IMR-90 (cell line): ENCODE results near the gene MCM8. TPM values are rescaled to one million over a fixed set of nuclear protein-coding genes. Genes with fewer than 3 reads are reported as not detected.

Experiments used
- ATAC-seq: fragments of 200-7000 bp; cut with Tn5 transposase; 2 replicates; pipeline ENCODE4 v1.9.1; 2020; ENCODE audit warnings: low read depth, mild to moderate bottlenecking, moderate library complexity
- BruUV-seq: library from RNA; stranded (reverse); fragments of 400-500 nt; replicated peaks from 2 replicates; lab custom pipeline; 2021; lab: Mats Ljungman, UMichigan
- CTCF ChIA-PET: fragments of 300-600 bp; formaldehyde crosslinking; extraction: SDS; loops from one replicate; lab custom pipeline; 2021; ENCODE audit warnings: antibody characterized with exemption; lab: Yijun Ruan, JAX
- POLR2A ChIA-PET: fragments of 300-600 bp; sonication (Branson Sonifier 250); formaldehyde crosslinking; loops from one replicate; lab custom pipeline; 2022; ENCODE audit warnings: antibody characterized with exemption; ENCODE audit not compliant: unreplicated experiment; lab: Charles Lee
- DNase-seq: peaks from one replicate; pipeline ENCODE4 v3.0.0; 2013
- H2AFZ ChIP-seq: replicated peaks from 2 replicates; pipeline ENCODE3; 2013; ENCODE audit warnings: low read length, mild to moderate bottlenecking; ENCODE audit not compliant: poor library complexity
- H2AK5ac ChIP-seq: 2 replicates; pipeline ENCODE4 v1.6.1; 2013; ENCODE audit warnings: low read depth, low read length, inconsistent platforms
- H2AK9ac ChIP-seq: replicated peaks from 2 replicates; pipeline ENCODE3; 2013; ENCODE audit warnings: mild to moderate bottlenecking, low read depth, low read length, moderate library complexity; ENCODE audit not compliant: poor library complexity
- H2BK120ac ChIP-seq: 2 replicates; pipeline ENCODE4 v1.6.1; 2013; ENCODE audit warnings: low read depth, low read length, inconsistent platforms
- H2BK15ac ChIP-seq: 3 replicates; pipeline ENCODE4 v1.6.1; 2013; ENCODE audit warnings: low read depth, low read length, inconsistent platforms
- H2BK20ac ChIP-seq: 2 replicates; pipeline ENCODE4 v1.6.1; 2013; ENCODE audit warnings: low read depth, mild to moderate bottlenecking, inconsistent platforms, low read length, moderate library complexity
- H2BK5ac ChIP-seq: 2 replicates; pipeline ENCODE4 v1.6.1; 2013; ENCODE audit warnings: mild to moderate bottlenecking, low read depth, low read length, inconsistent platforms; ENCODE audit not compliant: poor library complexity, severe bottlenecking
- H3K14ac ChIP-seq: replicated peaks from 2 replicates; pipeline ENCODE4 v1.6.1; 2013; ENCODE audit warnings: low read depth, low read length, inconsistent platforms
- H3K18ac ChIP-seq: 2 replicates; pipeline ENCODE4 v1.6.1; 2013; ENCODE audit warnings: low read depth, low read length, control low read depth
- H3K23ac ChIP-seq: 2 replicates; pipeline ENCODE4 v1.6.1; 2013; ENCODE audit warnings: low read depth, low read length, inconsistent platforms
- H3K27ac ChIP-seq: 2 replicates; pipeline ENCODE4 v1.5.1; 2013; ENCODE audit warnings: mild to moderate bottlenecking, control low read depth, low read length; ENCODE audit not compliant: insufficient read depth
- H3K27me3 ChIP-seq: 2 replicates; pipeline ENCODE4 v1.6.1; 2013; ENCODE audit warnings: low read length; ENCODE audit not compliant: control insufficient read depth, insufficient read depth
- H3K36me3 ChIP-seq: 2 replicates; pipeline ENCODE4 v1.6.1; 2013; ENCODE audit warnings: low read length, mixed read lengths; ENCODE audit not compliant: control insufficient read depth, insufficient read depth
- H3K4ac ChIP-seq: 2 replicates; pipeline ENCODE4 v1.6.1; 2013; ENCODE audit warnings: low read depth, low read length, inconsistent platforms
- H3K4me1 ChIP-seq: 2 replicates; pipeline ENCODE4 v1.6.1; 2013; ENCODE audit warnings: low read length, mixed read lengths; ENCODE audit not compliant: control insufficient read depth, insufficient read depth
- H3K4me2 ChIP-seq: 2 replicates; pipeline ENCODE4 v1.6.1; 2013; ENCODE audit warnings: low read depth, mild to moderate bottlenecking, control low read depth, low read length, moderate library complexity
- H3K4me3 ChIP-seq: 2 replicates; pipeline ENCODE4 v1.5.1; 2013; ENCODE audit warnings: low read depth, mild to moderate bottlenecking, control low read depth, low read length, moderate library complexity; ENCODE audit not compliant: insufficient read depth
- H3K56ac ChIP-seq: 2 replicates; pipeline ENCODE4 v1.6.1; 2013; ENCODE audit warnings: low read length, inconsistent platforms; ENCODE audit not compliant: insufficient read depth; ENCODE audit errors: extremely low read depth
- H3K79me1 ChIP-seq, 2 experiments: 2 replicates each; pipeline ENCODE4 v1.6.1; 2013; ENCODE audit warnings: low read length in 2 of 2, inconsistent platforms in 1 of 2, low read depth in 1 of 2
- H3K9ac ChIP-seq: 2 replicates; pipeline ENCODE4 v1.6.1; 2013; ENCODE audit warnings: low read depth, low read length, control low read depth
- H3K9me1 ChIP-seq: 2 replicates; pipeline ENCODE4 v1.6.1; 2013; ENCODE audit warnings: low read length, inconsistent platforms; ENCODE audit not compliant: insufficient read depth
- H3K9me3 ChIP-seq: 2 replicates; pipeline ENCODE4 v1.6.1; 2013; ENCODE audit warnings: low read length; ENCODE audit not compliant: control insufficient read depth, insufficient read depth
- H4K20me1 ChIP-seq: 2 replicates; pipeline ENCODE4 v1.6.1; 2013; ENCODE audit warnings: low read length, inconsistent platforms; ENCODE audit not compliant: insufficient read depth
- H4K5ac ChIP-seq: 2 replicates; pipeline ENCODE4 v1.6.1; 2013; ENCODE audit warnings: mild to moderate bottlenecking, low read depth, low read length, control low read depth
- H4K8ac ChIP-seq, 2 experiments: 2 replicates each; pipeline ENCODE4 v1.6.1; 2013; ENCODE audit warnings: low read depth in 2 of 2, low read length in 2 of 2, control low read depth in 1 of 2, inconsistent platforms in 1 of 2
- H4K91ac ChIP-seq: 2 replicates; pipeline ENCODE4 v1.6.1; 2013; ENCODE audit warnings: low read depth, low read length, inconsistent platforms; ENCODE audit not compliant: insufficient read depth
- BHLHE40 ChIP-seq: fragments of 150-350 bp; IDR thresholded peaks from 2 replicates; pipeline ENCODE4 v1.6.1; 2016; ENCODE audit warnings: mild to moderate bottlenecking, low read depth, low read length
- CEBPB ChIP-seq: IDR thresholded peaks from 2 replicates; pipeline ENCODE4 v1.6.1; 2012; ENCODE audit warnings: low read depth, low read length, improper control_type of control experiment
- FOS ChIP-seq: fragments of 150-350 bp; IDR thresholded peaks from 2 replicates; pipeline ENCODE4 v1.6.1; 2016; ENCODE audit warnings: low read depth, low read length
- MAFK ChIP-seq: IDR thresholded peaks from 2 replicates; pipeline ENCODE4 v1.6.1; 2012; ENCODE audit warnings: low read depth, low read length, improper control_type of control experiment
- MXI1 ChIP-seq: IDR thresholded peaks from 2 replicates; pipeline ENCODE4 v1.6.1; 2012; ENCODE audit warnings: low read depth, mild to moderate bottlenecking, low read length, moderate library complexity, borderline replicate concordance
- RAD21 ChIP-seq: IDR thresholded peaks from 2 replicates; pipeline ENCODE4 v1.6.1; 2012; ENCODE audit warnings: low read length, improper control_type of control experiment
- RCOR1 ChIP-seq: IDR thresholded peaks from 2 replicates; pipeline ENCODE4 v1.6.1; 2012; ENCODE audit warnings: mild to moderate bottlenecking, low read length, improper control_type of control experiment; ENCODE audit not compliant: insufficient replicate concordance
- RFX5 ChIP-seq: IDR thresholded peaks from 2 replicates; pipeline ENCODE4 v1.8.0; 2012; ENCODE audit warnings: low read depth, mild to moderate bottlenecking, low read length, moderate library complexity
- WGBS, 2 experiments: methylation state at CpG; one replicate each; pipeline versions ENCODE4 v1.1.5 to v1.1.7; 2013; ENCODE audit warnings: missing lambda C conversion rate in 2 of 2; ENCODE audit not compliant: insufficient read length in 1 of 2; ENCODE audit errors: extremely low coverage in 2 of 2; 5-methylcytosine and 5-hydroxymethylcytosine counted together
- dilution Hi-C: fragments of 300-500 bp; cut with HindIII; formaldehyde crosslinking; loops from one replicate; pipeline ENCODE4 v1.14.3; 2018; ENCODE audit warnings: low sequenced_read_pairs; ENCODE audit not compliant: unreplicated experiment
- in situ Hi-C: fragments of 300-500 bp; cut with MboI; formaldehyde crosslinking; loops from 3 replicates; pipeline ENCODE4 v1.14.3; 2019; ENCODE audit warnings: low sequenced_read_pairs, inconsistent platforms, mixed read lengths
- intact Hi-C: fragments of 100-400 bp; cut with micrococcal nuclease; formaldehyde crosslinking; loops from 2 replicates; pipeline ENCODE4 v1.10.0; 2022
- polyA plus RNA-seq, 3 experiments: library from polyadenylated mRNA; depleted of rRNA; stranded (reverse); fragments of >200 nt; gene quantifications; 2 replicates each; pipeline ENCODE4 v1.2.3, GENCODE V29; 2012; ENCODE audit warnings: low replicate concordance in 1 of 3
- total RNA-seq: library from RNA; depleted of rRNA; stranded (reverse); fragments of >200 nt; gene quantifications from 2 replicates; pipeline ENCODE4 v1.2.3, GENCODE V29; 2012
- TF ChIP-seq, protein P1 (sequence below): conservative IDR thresholded peaks from 2 replicates; pipeline ENCODE4 v1.5.1; 2012; ENCODE audit warnings: mild to moderate bottlenecking, low read depth, low read length, improper control_type of control experiment
- TF ChIP-seq, protein P2 (sequence below): fragments of 150-350 bp; IDR thresholded peaks from 2 replicates; pipeline ENCODE4 v1.6.1; 2017; ENCODE audit warnings: mild to moderate bottlenecking, antibody characterized with exemption, low read length, low read depth
- TF ChIP-seq, protein P3 (sequence below): fragments of 150-350 bp; IDR thresholded peaks from 2 replicates; pipeline ENCODE4 v1.6.1; 2016; ENCODE audit warnings: low read depth, mild to moderate bottlenecking, low read length, moderate library complexity, borderline replicate concordance

Gene MCM8
- total and polyA plus RNA-seq, 2 of the 4 experiments (the other 2 are of a cell fraction): 4.2 to 11.5 TPM

DNA sequence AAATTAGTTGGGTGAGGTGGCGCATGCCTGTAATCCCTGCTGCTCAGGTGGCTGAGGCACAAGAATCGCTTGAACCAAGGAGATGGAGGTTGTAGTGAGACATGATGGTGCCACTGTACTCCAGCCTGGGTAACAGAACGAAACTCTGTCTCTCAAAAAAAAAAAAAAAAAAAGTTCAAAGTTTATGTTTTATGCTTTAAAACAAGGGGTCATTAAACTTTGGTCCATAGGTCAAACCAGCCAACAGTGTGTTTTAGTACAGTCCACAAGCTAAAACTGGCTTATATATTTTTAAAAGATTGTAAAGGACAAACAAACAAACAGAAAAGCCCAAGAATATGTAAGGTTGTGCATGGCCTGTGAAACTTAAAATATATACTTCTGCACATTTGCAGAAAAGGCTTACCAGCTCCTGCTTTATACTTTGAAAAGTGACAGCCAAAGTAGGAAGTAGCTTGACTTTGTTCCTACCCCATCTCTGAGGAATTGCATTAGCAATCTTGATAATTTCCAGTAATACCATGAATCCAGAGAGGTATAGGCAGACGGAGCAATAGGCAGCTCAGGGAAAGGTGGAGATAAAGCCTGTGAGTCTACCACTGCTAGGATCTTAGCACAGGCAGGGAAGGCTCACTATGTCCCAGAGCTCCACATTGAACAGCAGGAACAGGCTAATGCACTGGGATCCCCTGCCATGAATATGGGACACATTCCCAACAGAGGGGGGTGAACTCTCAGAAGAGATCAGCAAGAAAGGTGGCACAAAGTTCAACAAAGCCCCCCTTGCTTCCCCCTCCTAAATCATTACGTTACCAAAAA, 30.5 kb downstream of the MCM8 start:
- Histone ChIP-seq H4K8ac (no peak overlapping the region), H4K20me1 (no peaks in the 10 kb centered on the region), H3K9me1 (no peaks in the 10 kb centered on the region), H2BK15ac (no peak overlapping the region), H3K9ac (no peak overlapping the region), H2AK5ac (no peak overlapping the region), H2BK5ac (no peak overlapping the region), H4K5ac (no peak overlapping the region), H4K91ac (no peak overlapping the region), H3K14ac (no peak overlapping the region), H2AFZ (no peak overlapping the region), H3K4me3 (no peak overlapping the region), H3K4me1 (no peaks in the 10 kb centered on the region), H2AK9ac (no peak overlapping the region), H3K23ac (no peak overlapping the region), H3K27ac (no peak overlapping the region), H2BK20ac (no peak overlapping the region), H3K9me3 (no peaks in the 10 kb centered on the region), H3K4ac (no peak overlapping the region), H3K4me2 (no peak overlapping the region), H3K79me1 (no peaks in the 10 kb centered on the region), H3K56ac (no peak overlapping the region), H2BK120ac (no peak overlapping the region), H3K36me3 (peaks cover 4% of the 10 kb centered on the region; the same call in 1 of the 2 replicates), H3K27me3 (no peaks in the 10 kb centered on the region), H3K18ac (no peak overlapping the region)
- CTCF ChIA-PET: interaction anchor here (1.4 kb wide), 1 partner anchor 13 kb away, joined by 3 read pairs; no protein-coding TSS in a partner anchor
- intact Hi-C loops (no loop called here), dilution Hi-C loops (no loop called here), in situ Hi-C loops (no loop called here)
- ATAC-seq (no peak), DNase-seq (no peak)
- no TSS peak for BruUV-seq
- POLR2A ChIA-PET: no interaction called here
- no CpG with 5 or more reads among the region's 5 CpGs for WGBS, 2 experiments
- TF ChIP-seq RFX5: no peak
- no peak for TF ChIP-seq MXI1
- TF ChIP-seq, protein P1, sequence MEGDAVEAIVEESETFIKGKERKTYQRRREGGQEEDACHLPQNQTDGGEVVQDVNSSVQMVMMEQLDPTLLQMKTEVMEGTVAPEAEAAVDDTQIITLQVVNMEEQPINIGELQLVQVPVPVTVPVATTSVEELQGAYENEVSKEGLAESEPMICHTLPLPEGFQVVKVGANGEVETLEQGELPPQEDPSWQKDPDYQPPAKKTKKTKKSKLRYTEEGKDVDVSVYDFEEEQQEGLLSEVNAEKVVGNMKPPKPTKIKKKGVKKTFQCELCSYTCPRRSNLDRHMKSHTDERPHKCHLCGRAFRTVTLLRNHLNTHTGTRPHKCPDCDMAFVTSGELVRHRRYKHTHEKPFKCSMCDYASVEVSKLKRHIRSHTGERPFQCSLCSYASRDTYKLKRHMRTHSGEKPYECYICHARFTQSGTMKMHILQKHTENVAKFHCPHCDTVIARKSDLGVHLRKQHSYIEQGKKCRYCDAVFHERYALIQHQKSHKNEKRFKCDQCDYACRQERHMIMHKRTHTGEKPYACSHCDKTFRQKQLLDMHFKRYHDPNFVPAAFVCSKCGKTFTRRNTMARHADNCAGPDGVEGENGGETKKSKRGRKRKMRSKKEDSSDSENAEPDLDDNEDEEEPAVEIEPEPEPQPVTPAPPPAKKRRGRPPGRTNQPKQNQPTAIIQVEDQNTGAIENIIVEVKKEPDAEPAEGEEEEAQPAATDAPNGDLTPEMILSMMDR: no peak
- no peak for TF ChIP-seq MAFK
- TF ChIP-seq RAD21: no peak
- TF ChIP-seq CEBPB: no peak
- TF ChIP-seq BHLHE40: no peak
- no peak for TF ChIP-seq RCOR1
- TF ChIP-seq, protein P2, sequence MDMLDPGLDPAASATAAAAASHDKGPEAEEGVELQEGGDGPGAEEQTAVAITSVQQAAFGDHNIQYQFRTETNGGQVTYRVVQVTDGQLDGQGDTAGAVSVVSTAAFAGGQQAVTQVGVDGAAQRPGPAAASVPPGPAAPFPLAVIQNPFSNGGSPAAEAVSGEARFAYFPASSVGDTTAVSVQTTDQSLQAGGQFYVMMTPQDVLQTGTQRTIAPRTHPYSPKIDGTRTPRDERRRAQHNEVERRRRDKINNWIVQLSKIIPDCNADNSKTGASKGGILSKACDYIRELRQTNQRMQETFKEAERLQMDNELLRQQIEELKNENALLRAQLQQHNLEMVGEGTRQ: no peak
- TF ChIP-seq, protein P3, sequence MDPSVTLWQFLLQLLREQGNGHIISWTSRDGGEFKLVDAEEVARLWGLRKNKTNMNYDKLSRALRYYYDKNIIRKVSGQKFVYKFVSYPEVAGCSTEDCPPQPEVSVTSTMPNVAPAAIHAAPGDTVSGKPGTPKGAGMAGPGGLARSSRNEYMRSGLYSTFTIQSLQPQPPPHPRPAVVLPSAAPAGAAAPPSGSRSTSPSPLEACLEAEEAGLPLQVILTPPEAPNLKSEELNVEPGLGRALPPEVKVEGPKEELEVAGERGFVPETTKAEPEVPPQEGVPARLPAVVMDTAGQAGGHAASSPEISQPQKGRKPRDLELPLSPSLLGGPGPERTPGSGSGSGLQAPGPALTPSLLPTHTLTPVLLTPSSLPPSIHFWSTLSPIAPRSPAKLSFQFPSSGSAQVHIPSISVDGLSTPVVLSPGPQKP: no peak
- TF ChIP-seq FOS: no peak
